ENCODE results near the gene TKTL1.

- no peak for TF ChIP-seq POLR2A (IDR thresholded peaks at IDR 0.05; ENCODE audit: low read depth, low read length)
- TF ChIP-seq POLR2AphosphoS5 (IDR thresholded peaks at IDR 0.05; ENCODE audit: low read depth, low read length): no peak
These were observed 78.0 kb downstream of the TKTL1 start for GRCh38 chrX:154373340-154374306.
